ENCODE results near the gene ARHGAP45.

DNA sequence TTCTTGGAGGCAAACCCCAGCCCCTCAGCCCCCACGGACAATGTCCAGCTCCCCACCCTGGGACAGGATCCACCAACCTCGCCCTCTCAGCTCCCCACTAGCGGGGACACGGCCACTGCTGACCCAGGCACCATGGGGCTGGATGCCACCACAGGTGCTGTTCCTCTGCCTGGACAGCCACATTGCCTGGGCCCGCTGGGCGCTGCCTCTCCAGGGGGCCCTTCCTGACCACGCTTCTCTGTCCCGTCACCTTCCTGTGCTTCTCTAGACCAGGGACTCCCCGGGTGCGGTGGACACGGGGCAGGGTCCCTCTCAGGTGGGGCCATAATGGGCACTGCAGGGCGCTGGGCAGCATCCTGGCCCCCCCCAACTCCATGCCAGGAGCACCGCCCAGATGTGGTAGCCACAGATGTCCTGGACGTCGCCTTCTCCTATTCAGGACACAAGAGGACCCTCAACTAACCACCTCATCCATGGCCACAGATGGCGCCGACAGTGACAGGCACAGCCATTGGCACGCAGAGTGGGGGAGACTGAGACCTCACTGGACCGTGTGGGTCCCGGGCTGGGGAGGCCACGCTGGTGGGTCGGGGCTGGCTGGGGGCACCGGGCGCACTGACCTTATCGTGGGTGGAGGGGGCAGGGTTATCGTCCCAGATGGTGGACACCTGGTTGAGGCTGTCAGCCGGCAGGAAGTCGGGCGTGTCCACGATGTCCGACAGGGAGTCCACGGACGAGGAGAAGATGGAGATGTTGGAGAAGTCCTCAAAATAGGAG, 60.2 kb downstream of the ARHGAP45 start:
- TF ChIP-seq POLR2AphosphoS5 (IDR thresholded peaks at IDR 0.05; ENCODE audit: borderline replicate concordance, low read depth, low read length) = no peak
- TF ChIP-seq EZH2 (IDR thresholded peaks at IDR 0.05) = no peak
